Body of pancreas (tissue), 4 donors: Measurements from ENCODE around the gene ST6GAL1.

Experiments
- CTCF ChIP-seq, 7 experiments: fragments of 450-650 bp in 4 of 7; fragments of 200-600 bp in 3 of 7; sonication (generic) in 3 of 7; IDR thresholded peaks; one replicate each; pipeline ENCODE4 v1.5.1; 2016 to 2019; ENCODE audit warnings: antibody characterized with exemption in 7 of 7
- POLR2A ChIP-seq, 3 donors: fragments of 450-650 bp; IDR thresholded peaks; one replicate each; pipeline ENCODE4 v1.6.1; 2016; ENCODE audit warnings: antibody characterized with exemption in 3 of 3, mild to moderate bottlenecking in 2 of 3

GRCh38 chr3:186997061-186997460 is 66.7 kb downstream of the ST6GAL1 start:
- TF ChIP-seq POLR2A (IDR thresholded peaks at IDR 0.05) (no peak), CTCF (IDR thresholded peaks at IDR 0.05) (no peak)
